HG02678 (cell line): ENCODE data around the gene KIF5C.

Experiments used
- ATAC-seq: cut with Tn5 transposase; IDR thresholded peaks from one replicate; pipeline ENCODE4 v1.9.1; 2021; ENCODE audit warnings: mild to moderate bottlenecking, moderate library complexity; ENCODE audit not compliant: unreplicated experiment

Gene KIF5C

DNA sequence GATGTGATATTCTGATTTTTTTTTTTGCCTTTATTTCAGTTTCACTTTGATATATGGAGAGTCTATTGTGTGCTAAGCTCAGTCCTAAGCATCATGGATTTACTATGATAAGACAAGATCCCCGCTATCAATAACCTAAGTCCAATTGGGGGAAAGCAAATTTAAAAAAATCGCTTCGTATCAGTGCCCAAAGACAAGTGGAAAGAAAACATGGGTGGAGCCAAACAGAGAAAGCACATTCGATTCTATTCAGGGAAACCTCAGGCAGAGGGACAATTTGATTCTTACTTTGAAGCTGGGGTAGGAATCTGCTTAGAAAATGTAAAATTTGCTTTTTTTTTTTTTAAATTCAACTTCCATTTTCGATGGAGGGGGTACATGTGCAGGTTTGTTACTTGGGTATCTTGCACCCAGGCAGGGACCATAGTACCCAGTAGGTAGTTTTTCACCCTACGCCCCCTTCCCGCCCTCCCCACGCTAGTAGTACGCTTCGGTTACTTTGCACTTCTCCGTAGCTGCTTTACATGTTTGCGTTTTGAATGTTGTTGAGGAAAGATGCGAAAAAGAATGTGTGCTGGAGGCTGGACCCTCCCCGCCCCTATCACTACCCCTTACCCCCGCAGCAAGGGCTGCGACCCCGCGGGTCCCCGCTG lies 12.4 kb downstream of the KIF5C start:
- ATAC-seq = no peak

DNA sequence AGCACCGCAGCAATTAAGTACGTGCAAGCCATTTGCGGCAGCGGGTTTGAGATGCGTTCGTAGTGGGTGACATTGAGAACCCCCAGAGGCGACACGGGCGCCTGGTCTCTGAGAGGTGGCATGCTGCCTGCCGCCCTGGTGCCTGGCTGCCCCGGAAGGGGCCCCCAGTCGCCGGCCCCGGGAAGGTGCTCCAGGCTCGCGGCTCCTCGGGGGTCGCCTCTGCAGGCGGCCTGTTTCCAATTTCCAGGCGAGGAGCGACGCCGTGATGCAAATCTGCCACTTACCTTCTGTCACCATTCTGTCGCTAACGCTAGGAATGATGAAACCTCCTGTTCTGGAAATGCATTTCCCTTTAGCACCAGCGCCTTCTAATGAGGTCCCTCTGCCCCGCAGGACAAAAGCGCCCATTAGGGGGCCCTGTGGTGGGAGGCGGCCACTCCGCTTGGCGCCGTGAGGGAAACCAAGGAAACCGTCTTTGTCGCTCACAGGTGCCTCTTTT lies 13.0 kb downstream of the KIF5C start:
- no peak for ATAC-seq

DNA sequence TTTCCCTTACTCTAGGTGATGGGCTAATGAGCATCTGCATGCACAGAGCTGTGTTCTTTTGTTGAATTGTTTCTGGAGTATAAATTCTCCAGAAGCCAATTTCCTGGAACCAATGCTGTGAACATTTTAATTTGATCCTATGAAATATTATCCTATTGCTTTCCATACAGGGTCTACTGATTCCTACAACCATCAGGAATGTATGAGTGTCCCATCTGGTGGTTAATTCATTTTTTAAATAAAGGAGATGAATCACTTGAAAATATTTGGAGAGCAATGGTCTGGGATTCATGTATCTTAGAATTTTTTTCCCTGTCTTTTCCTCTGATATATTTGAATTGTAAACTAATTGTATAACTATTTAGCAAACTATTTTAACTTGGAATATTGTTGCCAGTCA lies 14.0 kb downstream of the KIF5C start:
- ATAC-seq = no peak

DNA sequence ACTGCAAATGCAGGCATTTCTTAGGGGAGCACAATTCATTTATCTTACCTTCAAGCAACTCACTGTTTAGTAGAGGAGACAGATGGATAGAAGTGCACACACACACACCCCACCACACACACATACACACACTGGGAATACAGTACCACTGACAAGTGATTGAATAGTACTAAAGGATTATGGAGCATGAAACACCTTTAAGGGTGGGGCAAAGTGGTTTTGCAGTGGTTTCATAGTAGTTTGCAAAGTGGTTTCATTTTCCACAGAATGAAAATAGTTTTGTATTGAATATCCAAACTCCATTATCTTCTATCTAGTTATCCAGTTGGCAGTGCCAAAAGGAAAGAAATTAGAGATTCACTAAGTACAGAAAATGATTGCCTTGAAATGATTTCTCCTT lies 18.9 kb downstream of the KIF5C start:
- no peak for ATAC-seq

DNA sequence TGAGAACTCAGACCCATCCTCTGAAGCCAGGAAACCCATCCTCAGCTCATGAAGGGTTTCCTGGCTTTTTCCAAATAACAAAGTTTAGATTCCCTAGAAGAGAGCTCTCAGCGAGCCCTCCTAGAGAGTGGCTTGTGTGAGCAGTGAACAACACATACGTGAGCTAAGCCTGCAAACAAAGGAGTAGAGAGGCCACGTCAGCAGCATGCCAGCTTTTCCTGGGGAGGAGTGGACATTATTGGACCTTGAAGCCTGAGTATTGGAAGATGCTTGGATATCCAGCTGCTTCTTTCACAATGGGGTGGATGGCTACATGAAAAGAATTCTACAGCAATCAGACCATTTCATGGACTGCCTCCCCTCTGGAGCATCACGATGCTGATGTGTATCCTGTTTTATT lies 21.1 kb downstream of the KIF5C start:
- no peak for ATAC-seq

DNA sequence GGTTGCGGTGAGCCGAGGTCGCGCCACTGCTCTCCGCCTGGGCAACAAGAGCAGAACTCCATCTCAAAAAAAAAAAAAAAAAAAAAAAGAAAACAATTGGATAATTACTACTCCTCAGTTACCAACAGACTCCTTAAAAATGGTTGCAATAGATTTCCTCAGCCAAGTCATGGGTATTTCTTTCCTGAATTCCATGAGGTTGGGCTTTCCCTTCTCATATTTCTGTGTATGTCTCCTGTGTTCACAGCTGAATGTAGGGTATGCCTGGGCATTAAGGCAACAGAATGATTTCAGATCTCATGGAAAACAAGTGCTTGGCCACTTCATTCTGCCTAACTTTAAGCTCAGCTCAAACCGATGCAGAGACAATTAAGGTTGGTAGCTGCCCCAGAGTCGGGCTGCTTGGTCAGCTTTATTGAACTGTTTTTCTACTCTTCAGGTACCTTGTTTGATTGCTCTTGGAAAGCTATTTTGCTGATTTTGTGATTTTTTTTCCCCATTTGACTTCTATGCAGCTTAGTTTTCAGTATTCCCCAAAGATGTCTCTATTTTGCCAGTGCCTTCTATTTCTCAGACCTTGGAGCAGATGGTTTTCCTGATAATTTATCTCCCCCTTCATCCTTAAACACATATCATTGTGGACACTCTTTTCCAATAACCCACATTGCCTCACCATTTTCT lies 24.8 kb downstream of the KIF5C start:
- ATAC-seq = no peak

DNA sequence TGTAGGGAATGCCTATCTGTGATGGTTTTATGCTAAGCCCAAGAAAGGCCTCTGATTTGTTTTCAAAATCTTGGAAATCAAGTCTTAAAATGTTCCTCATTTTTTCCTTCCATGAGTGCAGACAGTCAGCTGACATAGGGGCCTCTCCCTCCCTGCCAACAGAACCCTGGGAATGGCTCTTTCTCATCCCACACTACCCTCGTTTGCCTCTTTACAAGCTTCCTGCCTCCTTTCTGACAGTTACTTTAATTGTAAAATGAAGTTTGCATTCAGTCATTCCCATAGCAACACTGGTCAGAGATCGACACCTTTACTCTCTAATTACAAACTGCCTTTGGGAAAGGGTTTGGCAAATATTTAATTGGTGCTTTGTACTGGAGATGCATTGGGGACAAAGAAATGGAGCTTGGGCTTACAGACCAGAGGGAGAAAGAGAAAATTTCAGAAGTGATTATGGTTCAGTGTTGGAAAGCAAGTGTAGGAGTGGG lies 25.4 kb downstream of the KIF5C start:
- no peak for ATAC-seq

DNA sequence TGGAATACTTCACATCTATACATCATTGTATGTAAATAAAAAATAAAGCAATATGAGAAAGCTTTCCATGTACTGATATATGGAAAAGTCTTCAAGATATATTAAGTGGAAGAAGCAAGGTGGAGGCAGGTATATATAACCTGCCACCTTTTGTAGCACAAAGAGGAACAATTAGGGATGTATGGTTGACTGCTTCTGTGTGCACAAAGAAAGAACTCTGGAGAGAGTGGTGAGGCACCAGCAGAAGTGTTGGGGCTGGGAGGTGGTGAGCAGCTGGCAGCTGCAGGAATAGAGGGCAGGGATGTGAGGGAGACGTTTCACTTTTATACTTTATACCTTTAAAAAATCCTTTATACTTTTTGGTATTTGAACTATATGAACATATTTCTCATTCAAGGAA lies 26.1 kb downstream of the KIF5C start:
- no peak for ATAC-seq

DNA sequence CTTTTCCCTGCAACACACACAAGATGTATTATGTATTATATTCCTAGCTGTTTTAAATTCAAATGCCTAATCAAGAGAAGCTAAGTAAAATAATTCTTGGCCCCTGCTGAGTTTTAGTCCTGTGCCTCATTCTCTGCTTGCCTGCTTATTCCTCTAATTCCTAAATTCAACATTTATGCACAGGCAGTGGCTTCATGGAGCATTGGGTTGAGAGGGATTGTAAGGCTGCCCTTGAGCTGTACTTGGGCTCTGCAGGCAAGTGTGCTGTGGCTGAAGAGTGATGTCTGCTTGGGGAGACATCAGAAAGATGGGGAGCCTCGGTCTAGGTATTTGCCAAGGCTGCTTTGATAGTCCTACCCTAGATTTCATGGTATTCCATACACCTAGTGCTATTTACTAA lies 27.8 kb downstream of the KIF5C start:
- ATAC-seq = no peak

DNA sequence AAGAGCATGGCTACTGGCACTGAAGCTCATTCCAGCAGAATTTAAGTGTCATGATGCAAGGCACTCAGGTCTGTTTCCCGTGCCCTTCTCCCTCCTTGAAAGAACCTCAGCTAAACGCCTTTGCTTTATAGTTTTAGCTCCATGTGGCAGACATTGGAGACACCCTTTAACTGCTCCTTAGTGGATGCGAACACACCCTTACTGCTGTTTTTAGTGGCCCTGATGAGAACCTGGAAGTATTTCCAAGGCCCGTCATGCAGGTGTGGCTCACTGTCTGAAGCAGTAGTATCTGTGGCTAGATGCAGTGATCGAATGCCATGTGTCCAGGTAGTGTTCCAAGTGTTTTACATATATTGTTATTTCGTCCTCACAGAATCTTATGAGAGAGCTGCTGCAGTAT lies 28.3 kb downstream of the KIF5C start:
- no peak for ATAC-seq

DNA sequence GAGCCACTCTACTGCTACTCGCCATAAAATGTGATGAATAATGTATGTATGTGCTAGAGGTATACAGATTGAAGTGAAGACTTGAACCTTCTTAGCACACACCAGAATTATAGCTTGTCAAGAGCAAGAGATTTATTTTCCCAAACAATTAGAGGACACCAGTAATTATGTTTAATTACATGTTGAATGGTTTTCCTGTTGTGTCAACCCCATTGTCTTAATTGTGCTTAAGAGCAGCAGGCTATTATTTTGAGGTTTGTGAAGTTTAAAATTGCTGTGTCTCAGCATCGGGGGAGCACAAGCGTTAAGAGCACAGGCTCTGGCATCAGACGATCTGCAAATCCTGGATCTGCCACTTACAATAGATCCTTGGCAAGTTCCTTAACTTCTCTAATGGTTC lies 29.0 kb downstream of the KIF5C start:
- ATAC-seq = no peak

DNA sequence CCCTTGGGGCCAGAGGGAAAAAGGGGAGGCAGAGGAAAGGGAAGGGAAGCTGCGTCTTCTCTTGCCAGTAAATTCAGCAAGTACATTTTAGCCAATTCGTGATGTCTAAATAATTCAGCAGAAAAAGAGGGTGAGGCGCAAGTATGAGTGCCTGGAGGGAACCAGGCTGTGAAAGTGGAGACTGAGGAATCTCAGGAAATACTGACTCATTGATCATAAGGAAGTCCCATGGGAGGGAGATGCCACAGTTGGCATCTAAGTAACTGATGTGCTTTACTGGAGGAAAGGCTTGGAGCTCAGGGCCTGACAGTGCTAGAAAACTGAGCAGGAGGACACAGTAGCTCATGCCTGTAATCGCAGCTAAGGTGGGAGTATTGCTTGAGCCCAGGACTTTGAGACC lies 31.1 kb downstream of the KIF5C start:
- no peak for ATAC-seq

DNA sequence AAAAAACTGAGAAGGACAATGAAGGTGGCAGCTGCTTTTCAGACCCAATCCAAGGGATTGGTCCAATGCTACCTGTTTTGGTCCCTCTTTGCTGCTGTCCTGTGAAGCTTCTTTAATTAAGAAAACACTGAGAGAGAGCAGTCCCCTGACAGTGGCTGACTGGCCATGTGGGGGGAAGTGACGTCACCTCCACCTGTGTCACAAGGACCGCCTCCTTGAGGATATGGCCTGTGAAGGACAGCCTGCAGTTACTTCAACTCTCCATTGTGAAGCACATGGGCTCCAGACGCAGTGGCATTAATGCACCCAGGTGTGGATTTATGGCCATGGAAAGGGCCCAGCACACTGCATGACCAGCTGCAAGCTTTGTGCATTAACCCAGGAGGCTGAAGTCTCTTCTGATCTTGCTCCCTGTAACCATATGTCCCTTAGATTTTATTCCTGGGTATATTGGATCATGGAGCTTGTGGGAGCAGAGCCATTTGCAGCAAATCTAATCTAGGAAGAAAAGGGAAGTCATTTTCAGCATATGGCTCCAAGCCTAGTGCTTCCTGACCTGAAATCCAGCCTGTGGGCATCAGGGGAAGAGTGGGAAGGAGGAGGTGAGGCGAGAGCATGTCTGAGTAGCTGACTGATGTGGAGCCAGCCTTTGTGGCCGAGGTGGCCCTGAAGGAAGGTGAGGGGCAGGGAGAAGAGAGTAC lies 32.2 kb downstream of the KIF5C start:
- no peak for ATAC-seq

DNA sequence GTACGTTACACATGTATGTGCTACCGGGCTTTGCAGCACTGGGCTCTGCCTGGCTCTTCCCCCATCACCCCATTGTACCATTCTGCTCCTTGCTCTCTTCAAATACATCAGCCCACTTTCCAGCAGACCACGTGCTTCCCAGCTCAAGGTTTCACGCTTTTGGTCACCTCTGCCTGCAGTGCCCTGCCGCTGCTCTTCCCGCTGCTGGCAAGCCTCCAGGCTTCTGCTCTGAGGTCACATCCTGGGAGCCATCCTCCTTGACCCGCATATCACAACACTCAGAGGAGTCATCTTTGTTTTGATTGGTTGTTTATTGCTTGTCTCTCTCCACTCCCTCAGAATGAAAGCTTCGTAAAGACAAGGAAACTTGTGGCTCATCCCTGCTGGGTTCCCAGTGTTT lies 34.1 kb downstream of the KIF5C start:
- ATAC-seq = no peak

DNA sequence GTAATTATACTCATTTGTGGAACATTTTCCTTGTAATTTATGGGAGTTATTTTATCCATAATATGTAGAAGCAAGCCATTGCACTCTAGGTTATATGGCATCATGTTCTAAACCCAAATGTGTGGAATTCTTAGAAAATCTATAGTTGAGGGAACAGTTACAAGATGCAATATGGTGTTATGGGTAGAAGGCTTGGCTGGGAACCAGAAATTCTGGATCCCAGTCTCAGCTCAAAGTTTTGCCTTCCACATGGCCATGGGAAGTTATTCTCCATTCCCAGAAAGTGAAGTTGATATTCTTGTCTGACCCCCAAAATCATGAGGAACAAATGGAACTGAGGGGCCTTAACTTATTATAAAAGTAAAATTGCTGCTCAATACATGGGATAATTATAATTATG lies 38.0 kb downstream of the KIF5C start:
- ATAC-seq = no peak

DNA sequence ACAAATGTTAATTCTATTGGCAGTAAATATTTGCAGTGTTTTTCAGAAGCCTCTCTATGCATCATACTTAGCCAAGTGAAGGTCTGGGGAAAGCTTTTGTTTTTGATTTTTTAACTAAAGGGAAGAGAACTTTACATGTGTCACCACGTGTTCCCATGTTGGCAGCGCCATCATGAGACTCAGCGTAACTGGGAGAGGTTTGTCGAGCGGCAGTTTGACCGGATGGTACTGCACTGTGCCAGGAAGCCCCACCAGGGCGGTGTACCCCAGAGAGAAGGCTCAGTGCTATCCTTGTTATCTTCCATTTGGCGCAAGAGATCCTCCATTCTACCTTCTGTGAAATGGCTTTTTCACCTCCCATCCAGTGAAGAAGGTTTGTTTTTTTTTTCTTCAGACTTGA lies 38.5 kb downstream of the KIF5C start:
- no peak for ATAC-seq

DNA sequence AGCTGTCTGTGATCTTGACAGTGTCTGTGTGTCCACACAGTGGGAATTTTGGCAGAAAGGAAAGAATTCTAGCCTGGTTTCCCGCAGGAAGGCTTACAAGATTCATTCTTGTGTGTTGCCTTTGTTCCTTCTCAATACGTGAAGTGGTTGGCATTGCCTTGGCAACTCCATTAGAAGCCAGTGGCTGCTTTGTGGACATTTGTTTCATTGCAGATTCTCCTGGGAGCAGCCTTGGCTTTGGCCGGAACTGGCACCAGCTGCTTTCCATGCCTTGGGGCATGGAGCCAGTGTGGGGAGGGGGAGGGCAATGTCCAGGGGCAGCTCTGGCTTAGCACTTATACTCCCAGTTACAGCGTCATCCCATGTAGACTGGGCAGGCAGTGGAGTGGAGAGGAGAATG lies 39.4 kb downstream of the KIF5C start:
- ATAC-seq = no peak

DNA sequence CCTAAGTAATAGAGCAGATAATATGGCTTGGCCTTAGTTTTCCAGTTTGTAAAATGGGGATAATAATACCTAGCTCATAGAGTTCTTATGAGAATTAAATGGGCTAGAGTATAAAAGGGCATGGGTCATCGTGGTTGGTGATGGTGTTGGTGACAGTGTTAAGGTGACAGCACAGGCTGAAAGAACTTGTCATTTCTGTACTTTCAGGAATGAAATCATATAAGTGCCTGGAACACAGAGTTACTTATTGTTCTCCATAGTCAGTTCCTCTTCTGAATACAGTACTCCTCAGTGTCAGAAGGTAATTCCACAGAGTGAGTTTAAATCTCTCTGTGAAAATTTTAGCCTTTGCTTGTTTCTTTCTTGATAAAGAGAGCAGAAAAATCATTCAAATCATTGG lies 42.4 kb downstream of the KIF5C start:
- no peak for ATAC-seq

DNA sequence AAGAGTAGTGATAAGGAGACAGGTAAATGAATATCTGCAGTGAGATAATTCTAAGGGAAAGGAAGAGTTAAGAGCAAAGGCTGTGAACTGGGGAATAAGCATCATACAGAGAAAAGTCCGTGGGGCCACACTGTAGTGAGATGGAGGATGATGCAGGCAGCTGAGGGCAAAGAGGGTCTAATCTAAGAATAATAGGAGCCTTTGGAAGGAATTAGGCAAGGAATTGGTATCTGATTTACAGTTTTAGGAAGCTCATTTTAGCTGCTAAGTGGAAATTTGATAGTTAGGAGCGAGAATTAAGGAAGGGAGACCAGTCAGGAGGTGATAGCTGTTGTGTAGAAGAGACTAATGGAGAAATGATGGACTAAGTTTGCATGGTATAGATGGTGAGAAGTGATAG lies 43.5 kb downstream of the KIF5C start:
- no peak for ATAC-seq

DNA sequence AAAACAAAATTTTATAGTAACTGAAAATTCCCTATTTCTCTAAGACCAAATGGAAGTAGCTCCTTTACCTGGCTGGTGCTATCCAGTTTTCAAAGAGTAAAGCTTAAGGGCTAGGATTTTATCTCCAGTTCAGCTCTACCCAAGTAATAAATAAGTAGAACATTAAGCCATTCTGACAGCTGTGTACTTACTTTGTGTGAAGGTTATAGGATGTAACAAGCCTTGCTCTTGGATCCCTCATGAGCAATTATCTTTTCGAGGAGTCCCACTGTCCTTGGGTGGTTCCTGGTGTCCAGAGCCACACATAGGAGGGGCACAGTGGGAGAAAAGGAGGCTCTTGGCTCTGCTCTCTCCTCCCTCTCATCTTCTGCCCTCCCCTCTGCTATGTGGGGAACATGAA lies 45.5 kb downstream of the KIF5C start:
- ATAC-seq = no peak

DNA sequence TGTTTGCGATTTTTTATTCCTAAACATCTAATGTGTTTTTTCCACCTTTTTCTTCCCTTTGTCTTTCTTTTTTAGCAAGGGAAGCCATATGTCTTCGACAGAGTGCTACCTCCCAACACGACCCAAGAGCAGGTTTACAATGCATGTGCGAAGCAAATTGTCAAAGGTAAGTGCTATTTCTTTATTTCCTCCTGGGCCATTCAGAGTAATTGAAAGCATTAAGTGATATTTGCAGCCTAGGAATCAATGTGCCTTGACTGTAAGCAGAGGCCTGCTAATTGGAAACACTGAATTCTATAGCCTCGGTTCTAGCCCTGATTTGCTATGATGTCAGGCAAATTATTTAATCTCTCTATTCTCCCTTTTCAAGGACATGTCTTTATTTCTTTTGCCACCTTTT lies 47.0 kb downstream of the KIF5C start:
- no peak for ATAC-seq
